Measurements from ENCODE around the gene AP5M1. TPM values are rescaled to one million over a fixed set of nuclear protein-coding genes. Genes with fewer than 3 reads are reported as not detected.

AP5M1 gene
- total RNA-seq, 1 experiment from 2014 or later, result 32.1 TPM

Other genes starting within 250 kb of the AP5M1 start
- 43.1 and 53.6 TPM in 2 replicates for gene EXOC5, start 66 bp upstream of the AP5M1 start, total RNA-seq (2014; rRNA removed; shearing (Covaris generic))
- 10.8 and 17.5 TPM in 2 replicates for gene NAA30, start 121.6 kb downstream of the AP5M1 start, total RNA-seq (2014; rRNA removed; shearing (Covaris generic))
- gene CCDC198, start 224.9 kb downstream of the AP5M1 start, total RNA-seq (2014; rRNA removed; shearing (Covaris generic)), result not detected in 2 replicates